ENCODE measurements around the gene NPLOC4.

NPLOC4 gene

DNA sequence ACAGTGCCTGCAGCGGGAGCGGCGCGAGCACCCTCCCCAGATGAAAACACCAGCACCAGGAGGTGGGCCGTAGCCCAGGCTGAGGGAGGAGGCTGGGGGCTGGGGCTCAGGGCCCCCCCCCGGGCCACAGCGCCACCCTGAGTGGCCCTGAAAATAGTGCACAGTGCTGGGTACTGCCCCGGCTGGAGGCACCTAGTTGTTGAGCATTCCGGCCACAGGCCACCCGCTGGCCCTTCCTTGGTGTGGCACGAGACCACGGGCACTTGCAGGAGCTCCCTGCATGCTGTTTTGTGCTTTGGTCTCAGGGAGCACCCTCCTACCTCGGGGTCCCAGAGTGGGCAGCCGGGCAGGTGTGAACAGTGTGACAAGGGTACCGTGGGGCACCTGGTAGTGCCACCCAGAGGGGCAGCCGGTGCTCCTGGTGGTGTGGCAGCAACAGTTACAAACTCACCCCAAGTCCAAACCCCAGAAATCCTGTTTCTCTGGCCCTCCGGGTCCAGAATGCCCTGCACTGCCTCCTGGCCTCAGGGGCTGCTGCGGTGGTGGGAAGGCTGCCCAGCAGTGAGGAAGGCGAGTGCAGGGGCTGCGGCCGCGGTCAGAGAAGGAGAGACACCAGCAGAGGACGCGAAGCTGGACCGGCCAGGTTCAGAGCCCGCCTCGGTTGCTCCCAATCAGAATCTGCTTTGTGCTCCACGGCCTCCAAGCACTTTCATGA, 96.8 kb downstream of the NPLOC4 start:
- ChIA-PET POLR2A (ENCODE audit: low non-redundant PET) (no interaction called here), CTCF (no interaction called here)
- peak overlapping the region; percentile 42; the same call in 1 of the 2 replicates for H3K27ac ChIP-seq
- TF ChIP-seq, protein P1, sequence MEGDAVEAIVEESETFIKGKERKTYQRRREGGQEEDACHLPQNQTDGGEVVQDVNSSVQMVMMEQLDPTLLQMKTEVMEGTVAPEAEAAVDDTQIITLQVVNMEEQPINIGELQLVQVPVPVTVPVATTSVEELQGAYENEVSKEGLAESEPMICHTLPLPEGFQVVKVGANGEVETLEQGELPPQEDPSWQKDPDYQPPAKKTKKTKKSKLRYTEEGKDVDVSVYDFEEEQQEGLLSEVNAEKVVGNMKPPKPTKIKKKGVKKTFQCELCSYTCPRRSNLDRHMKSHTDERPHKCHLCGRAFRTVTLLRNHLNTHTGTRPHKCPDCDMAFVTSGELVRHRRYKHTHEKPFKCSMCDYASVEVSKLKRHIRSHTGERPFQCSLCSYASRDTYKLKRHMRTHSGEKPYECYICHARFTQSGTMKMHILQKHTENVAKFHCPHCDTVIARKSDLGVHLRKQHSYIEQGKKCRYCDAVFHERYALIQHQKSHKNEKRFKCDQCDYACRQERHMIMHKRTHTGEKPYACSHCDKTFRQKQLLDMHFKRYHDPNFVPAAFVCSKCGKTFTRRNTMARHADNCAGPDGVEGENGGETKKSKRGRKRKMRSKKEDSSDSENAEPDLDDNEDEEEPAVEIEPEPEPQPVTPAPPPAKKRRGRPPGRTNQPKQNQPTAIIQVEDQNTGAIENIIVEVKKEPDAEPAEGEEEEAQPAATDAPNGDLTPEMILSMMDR (conservative IDR thresholded peaks at IDR 0.05; ENCODE audit: low read depth): no peak
- DNase-seq (ENCODE audit: low spot score): no peak

DNA sequence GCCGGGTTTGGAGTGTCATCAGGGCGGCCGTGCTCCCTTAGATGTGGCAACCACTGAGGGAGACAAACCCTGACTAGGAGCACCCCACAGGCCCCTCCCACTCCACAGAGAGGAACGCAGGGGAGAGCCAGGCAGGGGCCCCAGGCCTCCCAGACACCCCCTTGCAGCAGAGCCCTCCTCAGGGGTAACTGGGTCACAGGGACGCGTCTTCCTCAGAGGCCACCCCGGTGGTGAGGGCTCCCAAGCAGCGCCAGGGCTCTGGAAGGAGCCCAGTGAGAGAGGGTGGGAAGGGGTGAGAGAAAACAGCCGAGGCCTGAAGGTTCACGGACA, 97.4 kb downstream of the NPLOC4 start:
- POLR2A ChIA-PET (ENCODE audit: low non-redundant PET): no interaction called here
- peak overlapping the region; percentile 42; the same call in 1 of the 2 replicates for H3K27ac ChIP-seq
- TF ChIP-seq, protein P1 (conservative IDR thresholded peaks at IDR 0.05; ENCODE audit: low read depth): no peak
- CTCF ChIA-PET: no interaction called here
- DNase-seq (ENCODE audit: low spot score): no peak

DNA sequence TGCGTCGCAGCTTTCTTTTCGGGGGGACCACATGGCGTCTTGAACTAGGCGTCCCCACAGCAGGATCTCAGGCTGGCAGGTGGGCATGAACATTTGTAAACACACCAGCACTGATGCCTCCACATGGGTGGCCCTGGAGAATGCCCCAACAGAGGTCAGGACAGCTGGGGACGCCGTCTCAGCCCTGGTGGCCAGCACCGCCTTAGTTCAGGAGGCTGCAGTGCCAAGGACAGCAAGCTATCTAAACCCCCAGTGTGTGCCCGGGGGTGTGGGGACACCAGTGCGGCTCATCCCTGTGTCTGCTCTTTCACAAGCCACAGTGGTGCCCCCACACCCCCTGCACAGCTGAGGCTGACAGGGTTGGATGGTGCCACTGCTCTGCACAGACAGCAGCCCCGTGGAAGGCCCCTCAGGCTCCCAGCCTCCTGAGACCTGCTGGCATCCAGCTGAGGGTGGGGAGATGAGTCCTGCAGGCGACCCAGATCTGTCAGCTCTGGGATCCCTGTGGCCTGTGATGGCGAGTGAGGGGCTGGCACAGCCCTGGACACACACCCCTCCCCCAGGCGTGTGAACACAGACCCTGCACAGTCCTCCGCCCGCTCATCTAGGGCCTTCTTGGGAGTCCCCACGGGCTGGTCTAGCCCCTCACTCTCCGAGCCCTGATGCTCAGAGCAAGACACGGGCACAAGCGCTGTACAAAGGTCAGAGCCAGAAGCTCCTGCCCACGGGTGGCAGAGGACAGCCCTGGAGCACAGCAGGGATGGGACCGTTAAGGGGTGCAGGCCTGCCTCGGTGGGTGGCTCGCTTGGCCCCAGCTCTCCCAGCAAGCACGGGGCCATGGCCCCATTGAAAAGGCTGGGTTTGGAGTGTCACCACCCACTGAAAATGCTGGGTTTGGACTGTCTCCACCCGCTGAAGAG, 98.0 kb downstream of the NPLOC4 start:
- TF ChIP-seq, protein P1 (conservative IDR thresholded peaks at IDR 0.05; ENCODE audit: low read depth): no peak
- POLR2A ChIA-PET (ENCODE audit: low non-redundant PET): no interaction called here
- H3K27ac ChIP-seq: peak overlapping the region; percentile 42
- DNase-seq (ENCODE audit: low spot score): no peak
- CTCF ChIA-PET: interaction anchor here (0.6 to 1.1 kb wide), 3 partner anchors 19 to 1302 kb away, joined by 3 to 9 read pairs (median 4); no protein-coding TSS in a partner anchor

DNA sequence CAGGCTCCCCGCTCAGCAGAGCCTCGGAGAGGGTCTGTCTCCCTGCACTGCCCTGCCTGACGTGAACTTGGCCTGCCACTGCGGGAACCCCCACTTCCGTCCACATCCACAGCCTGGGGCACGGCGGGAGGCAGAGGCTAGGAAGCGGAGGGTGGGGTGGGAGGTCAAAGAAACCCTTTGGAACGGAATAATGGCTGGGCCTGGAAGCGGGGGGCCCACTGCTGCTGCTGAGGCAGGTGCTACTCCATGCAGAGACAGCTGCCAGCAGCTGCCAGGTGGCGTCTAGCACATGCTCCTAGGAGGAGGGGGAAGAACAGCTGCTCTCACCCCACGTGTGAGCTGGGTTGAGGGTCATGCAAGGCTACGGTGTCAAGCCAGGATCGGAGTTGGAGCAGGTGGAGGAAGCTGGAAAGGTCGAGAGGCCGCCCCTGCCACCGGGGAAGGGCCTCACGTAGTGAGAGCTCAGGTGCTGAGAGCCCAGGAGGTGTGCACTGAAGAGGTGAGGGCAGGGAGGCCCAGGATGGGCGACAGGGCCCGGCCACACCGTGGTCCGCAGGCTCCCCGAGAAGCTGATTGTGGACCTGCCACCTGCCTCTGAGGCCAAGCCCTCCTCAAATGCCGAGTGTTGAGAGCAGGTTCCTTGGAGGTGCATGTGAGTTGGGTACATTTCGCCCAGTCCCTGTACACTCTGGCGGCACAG, 98.9 kb downstream of the NPLOC4 start:
- ChIA-PET POLR2A (ENCODE audit: low non-redundant PET) (interaction anchor here (0.7 kb wide), 1 partner anchor 9 kb away, joined by 3 read pairs; no protein-coding TSS in a partner anchor), CTCF (interaction anchor here (0.5 to 1.1 kb wide), 5 partner anchors 19 to 346 kb away, joined by 3 to 9 read pairs (median 4); no protein-coding TSS in a partner anchor)
- DNase-seq (ENCODE audit: low spot score): no peak
- peak overlapping the region; percentile 42 for H3K27ac ChIP-seq
- TF ChIP-seq, protein P1 (conservative IDR thresholded peaks at IDR 0.05; ENCODE audit: low read depth): peak; percentile 19; the same call in 1 of the 2 replicates

DNA sequence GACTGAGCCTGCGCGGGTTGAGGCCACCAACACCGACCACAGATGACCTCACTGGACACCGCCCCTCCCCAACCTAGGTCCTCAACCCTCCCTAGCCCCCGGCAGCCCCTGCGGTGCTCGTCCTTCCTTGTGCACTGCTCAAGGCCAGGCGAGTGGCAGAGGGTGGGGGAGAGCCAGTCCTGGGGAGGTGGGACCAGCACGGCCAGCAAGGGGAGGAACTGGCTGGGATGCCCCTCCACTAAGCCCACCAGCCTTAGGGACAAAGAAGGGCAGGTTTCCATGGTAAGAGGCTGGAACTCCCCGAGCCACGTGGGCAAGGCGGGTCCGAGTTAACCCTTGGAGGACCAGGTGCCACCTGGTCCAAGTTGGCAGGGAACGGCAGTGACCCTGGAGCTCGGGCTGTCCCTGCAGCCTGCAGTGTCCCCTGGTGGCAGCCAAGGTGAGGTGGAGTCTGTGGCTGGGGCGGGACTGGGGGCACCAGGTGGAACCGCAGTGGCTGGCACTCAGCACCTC, 99.5 kb downstream of the NPLOC4 start:
- no peak for DNase-seq (ENCODE audit: low spot score)
- TF ChIP-seq, protein P1 (conservative IDR thresholded peaks at IDR 0.05; ENCODE audit: low read depth): peak; percentile 57; the same call in 1 of the 2 replicates
- ChIA-PET CTCF (interaction anchor here (0.6 to 1.1 kb wide), 4 partner anchors 18 to 297 kb away, joined by 3 to 9 read pairs (median 4); no protein-coding TSS in a partner anchor), POLR2A (ENCODE audit: low non-redundant PET) (no interaction called here)
- peak overlapping the region; percentile 42; the same call in 1 of the 2 replicates for H3K27ac ChIP-seq
